ENCODE results near the gene GRM8. TPM values are rescaled to one million over a fixed set of nuclear protein-coding genes. Genes with fewer than 3 reads are reported as not detected.

Gene GRM8
- total and polyA plus RNA-seq, 4 donors, result 0.28 to 4.9 (median 2.8) TPM

DNA sequence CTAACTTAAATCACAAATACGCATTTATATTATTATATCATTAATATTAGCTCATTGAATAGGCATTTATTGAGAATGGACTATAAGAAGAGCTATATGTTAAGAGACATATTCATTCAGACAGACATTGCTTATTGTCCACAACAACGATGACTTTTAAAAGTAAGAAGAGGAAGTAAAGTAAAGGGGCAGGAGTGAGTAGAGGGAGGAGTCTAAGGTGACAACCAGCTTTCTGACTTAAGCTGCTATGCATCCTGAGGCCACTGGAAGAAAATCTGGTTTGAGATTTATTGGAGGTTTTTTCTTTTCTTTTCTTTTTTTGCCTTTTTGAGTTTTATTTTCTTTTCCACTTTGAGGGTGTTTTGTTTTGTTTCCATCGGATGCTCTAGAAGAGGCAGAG, 723.5 kb downstream of the GRM8 start (continued):
- TF ChIP-seq, protein P1, sequence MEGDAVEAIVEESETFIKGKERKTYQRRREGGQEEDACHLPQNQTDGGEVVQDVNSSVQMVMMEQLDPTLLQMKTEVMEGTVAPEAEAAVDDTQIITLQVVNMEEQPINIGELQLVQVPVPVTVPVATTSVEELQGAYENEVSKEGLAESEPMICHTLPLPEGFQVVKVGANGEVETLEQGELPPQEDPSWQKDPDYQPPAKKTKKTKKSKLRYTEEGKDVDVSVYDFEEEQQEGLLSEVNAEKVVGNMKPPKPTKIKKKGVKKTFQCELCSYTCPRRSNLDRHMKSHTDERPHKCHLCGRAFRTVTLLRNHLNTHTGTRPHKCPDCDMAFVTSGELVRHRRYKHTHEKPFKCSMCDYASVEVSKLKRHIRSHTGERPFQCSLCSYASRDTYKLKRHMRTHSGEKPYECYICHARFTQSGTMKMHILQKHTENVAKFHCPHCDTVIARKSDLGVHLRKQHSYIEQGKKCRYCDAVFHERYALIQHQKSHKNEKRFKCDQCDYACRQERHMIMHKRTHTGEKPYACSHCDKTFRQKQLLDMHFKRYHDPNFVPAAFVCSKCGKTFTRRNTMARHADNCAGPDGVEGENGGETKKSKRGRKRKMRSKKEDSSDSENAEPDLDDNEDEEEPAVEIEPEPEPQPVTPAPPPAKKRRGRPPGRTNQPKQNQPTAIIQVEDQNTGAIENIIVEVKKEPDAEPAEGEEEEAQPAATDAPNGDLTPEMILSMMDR (IDR thresholded peaks at IDR 0.05; ENCODE audit: low read depth, low read length, missing input control), result no peak
- no peak for TF ChIP-seq HNF4A (conservative IDR thresholded peaks at IDR 0.05)
- no peak for TF ChIP-seq JUND (IDR thresholded peaks at IDR 0.05)
- TF ChIP-seq ATF3 (IDR thresholded peaks at IDR 0.05), result no peak
- TF ChIP-seq, protein P2, sequence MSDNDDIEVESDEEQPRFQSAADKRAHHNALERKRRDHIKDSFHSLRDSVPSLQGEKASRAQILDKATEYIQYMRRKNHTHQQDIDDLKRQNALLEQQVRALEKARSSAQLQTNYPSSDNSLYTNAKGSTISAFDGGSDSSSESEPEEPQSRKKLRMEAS (IDR thresholded peaks at IDR 0.05), result no peak
- TF ChIP-seq EGR1 (IDR thresholded peaks at IDR 0.05; ENCODE audit: low read depth in 2 of 2), result no peak
- TF ChIP-seq RXRA (IDR thresholded peaks at IDR 0.05), result no peak
- no peak for TF ChIP-seq HNF4G (IDR thresholded peaks at IDR 0.05)
- TF ChIP-seq RAD21 (IDR thresholded peaks at IDR 0.05), result no peak

DNA sequence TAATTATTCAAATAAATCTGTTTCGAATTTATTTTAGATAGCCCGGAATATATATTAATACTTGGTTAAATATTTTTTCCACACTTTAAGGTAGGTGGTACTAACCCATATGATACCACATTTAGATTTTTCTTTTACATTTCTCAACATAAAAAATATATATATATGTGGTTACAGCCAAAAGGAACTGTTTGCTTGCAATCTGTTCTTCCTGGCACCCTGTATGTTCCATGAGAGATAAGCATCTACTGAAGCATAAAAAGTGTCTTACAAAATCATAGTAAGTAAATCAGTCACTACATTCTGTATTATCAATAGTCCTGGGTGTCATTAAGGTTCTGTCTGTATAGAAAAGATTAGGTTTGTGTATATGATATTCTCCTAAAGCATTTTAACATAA, 726.8 kb downstream of the GRM8 start:
- Histone ChIP-seq H3K27me3 (ENCODE audit: control insufficient read depth in 4 of 4, insufficient read depth in 4 of 4, low read length in 3 of 4) (no peaks in the 10 kb centered on the region), H3K9ac (ENCODE audit: low read depth in 1 of 2, low read length in 2 of 2) (no peak overlapping the region), H3K9me3 (ENCODE audit: control insufficient read depth in 4 of 4, low read length in 3 of 4) (no peaks in the 10 kb centered on the region), H3K4me3 (ENCODE audit: low read depth in 1 of 3, low read length in 3 of 3) (no peak overlapping the region), H3K4me1 (ENCODE audit: control insufficient read depth in 4 of 4, insufficient read depth in 4 of 4, low read length in 3 of 4) (no peaks in the 10 kb centered on the region), H3K27ac (ENCODE audit: low read depth in 1 of 2, low read length in 2 of 2) (no peak overlapping the region), H3K36me3 (ENCODE audit: control insufficient read depth in 4 of 4, insufficient read depth in 3 of 4, low read depth in 1 of 4, low read length in 3 of 4) (no peaks in the 10 kb centered on the region)
- no peak for DNase-seq (ENCODE audit: low spot score)
- TF ChIP-seq, protein P2 (IDR thresholded peaks at IDR 0.05), result no peak
- TF ChIP-seq TAF1 (conservative IDR thresholded peaks at IDR 0.05) (no peak), GABPA (IDR thresholded peaks at IDR 0.05 in 1 of 2, conservative IDR thresholded peaks at IDR 0.05 in 1 of 2) (no peak), ATF3 (IDR thresholded peaks at IDR 0.05) (no peak), RXRA (IDR thresholded peaks at IDR 0.05) (no peak), FOXA2 (IDR thresholded peaks at IDR 0.05) (no peak), YY1 (IDR thresholded peaks at IDR 0.05) (no peak), SP1 (IDR thresholded peaks at IDR 0.05) (no peak), ZBTB33 (IDR thresholded peaks at IDR 0.05) (no peak), NR2F2 (IDR thresholded peaks at IDR 0.05) (no peak)
- TF ChIP-seq, protein P1 (IDR thresholded peaks at IDR 0.05; ENCODE audit: low read depth, low read length, missing input control), result no peak
- WGBS, result 90% methylated on average over 2 of the region's 2 CpGs
